Naive B cell (primary cell): ENCODE data around the gene UPF3B. TPM values are rescaled to one million over a fixed set of nuclear protein-coding genes. Genes with fewer than 3 reads are reported as not detected.
"Not testable (repeated sequence)": the region's sequence is repeated elsewhere in the genome, so short reads cannot be mapped to it uniquely, and the experiment has no call there.

ENCODE experiments used
- ATAC-seq, 2 donors: fragments of 150-1000 bp; cut with Tn5 transposase; 2 replicates each; pipeline ENCODE4 v1.10.0; 2021; ENCODE audit warnings: low read depth in 2 of 2, mild to moderate bottlenecking in 2 of 2, moderate library complexity in 2 of 2
- DNase-seq: peaks from one replicate; pipeline ENCODE4 v3.0.0; 2022
- H3K27ac Mint-ChIP-seq, 6 donors: one replicate each; pipeline ENCODE4 v1.8.0; 2020 to 2022; ENCODE audit warnings: mild to moderate bottlenecking in 6 of 6, mixed read lengths in 6 of 6, moderate library complexity in 5 of 6, inconsistent platforms in 2 of 6
- H3K27me3 Mint-ChIP-seq, 3 donors: one replicate each; pipeline ENCODE4 v1.8.0; 2021 to 2022; ENCODE audit warnings: mixed read lengths in 3 of 3, mild to moderate bottlenecking in 1 of 3
- H3K36me3 Mint-ChIP-seq, 2 donors: one replicate each; pipeline ENCODE4 v1.8.0; 2020 to 2022; ENCODE audit warnings: mixed read lengths in 2 of 2, inconsistent platforms in 1 of 2, mild to moderate bottlenecking in 1 of 2
- H3K4me1 Mint-ChIP-seq, 3 donors: one replicate each; pipeline ENCODE4 v1.8.0; 2020 to 2022; ENCODE audit warnings: mixed read lengths in 3 of 3, inconsistent platforms in 1 of 3, mild to moderate bottlenecking in 1 of 3, moderate library complexity in 1 of 3
- H3K4me3 Mint-ChIP-seq, 8 donors: one replicate each; pipeline ENCODE4 v1.8.0; 2020 to 2022; ENCODE audit warnings: mild to moderate bottlenecking in 8 of 8, mixed read lengths in 8 of 8, moderate library complexity in 8 of 8, inconsistent platforms in 2 of 8
- H3K9me3 Mint-ChIP-seq, 7 donors: one replicate each; pipeline ENCODE4 v1.8.0; 2020 to 2022; ENCODE audit warnings: mixed read lengths in 7 of 7, mild to moderate bottlenecking in 5 of 7, inconsistent platforms in 2 of 7, moderate library complexity in 1 of 7
- polyA plus RNA-seq, 6 donors: library from polyadenylated mRNA; unstranded; fragments of 300-500 nt; fragmentation: Illumina TruSeq; gene quantifications; one replicate each; pipeline ENCODE4 v1.2.3, GENCODE V29; 2021; ENCODE audit warnings: low read depth in 6 of 6

Gene UPF3B, protein sequence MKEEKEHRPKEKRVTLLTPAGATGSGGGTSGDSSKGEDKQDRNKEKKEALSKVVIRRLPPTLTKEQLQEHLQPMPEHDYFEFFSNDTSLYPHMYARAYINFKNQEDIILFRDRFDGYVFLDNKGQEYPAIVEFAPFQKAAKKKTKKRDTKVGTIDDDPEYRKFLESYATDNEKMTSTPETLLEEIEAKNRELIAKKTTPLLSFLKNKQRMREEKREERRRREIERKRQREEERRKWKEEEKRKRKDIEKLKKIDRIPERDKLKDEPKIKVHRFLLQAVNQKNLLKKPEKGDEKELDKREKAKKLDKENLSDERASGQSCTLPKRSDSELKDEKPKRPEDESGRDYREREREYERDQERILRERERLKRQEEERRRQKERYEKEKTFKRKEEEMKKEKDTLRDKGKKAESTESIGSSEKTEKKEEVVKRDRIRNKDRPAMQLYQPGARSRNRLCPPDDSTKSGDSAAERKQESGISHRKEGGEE
- polyA plus RNA-seq: 10 to 100 TPM in 4 of 6 donors, 1 to 10 TPM in 2; 5.8 to 18.6 (median 11.5) TPM

DNA sequence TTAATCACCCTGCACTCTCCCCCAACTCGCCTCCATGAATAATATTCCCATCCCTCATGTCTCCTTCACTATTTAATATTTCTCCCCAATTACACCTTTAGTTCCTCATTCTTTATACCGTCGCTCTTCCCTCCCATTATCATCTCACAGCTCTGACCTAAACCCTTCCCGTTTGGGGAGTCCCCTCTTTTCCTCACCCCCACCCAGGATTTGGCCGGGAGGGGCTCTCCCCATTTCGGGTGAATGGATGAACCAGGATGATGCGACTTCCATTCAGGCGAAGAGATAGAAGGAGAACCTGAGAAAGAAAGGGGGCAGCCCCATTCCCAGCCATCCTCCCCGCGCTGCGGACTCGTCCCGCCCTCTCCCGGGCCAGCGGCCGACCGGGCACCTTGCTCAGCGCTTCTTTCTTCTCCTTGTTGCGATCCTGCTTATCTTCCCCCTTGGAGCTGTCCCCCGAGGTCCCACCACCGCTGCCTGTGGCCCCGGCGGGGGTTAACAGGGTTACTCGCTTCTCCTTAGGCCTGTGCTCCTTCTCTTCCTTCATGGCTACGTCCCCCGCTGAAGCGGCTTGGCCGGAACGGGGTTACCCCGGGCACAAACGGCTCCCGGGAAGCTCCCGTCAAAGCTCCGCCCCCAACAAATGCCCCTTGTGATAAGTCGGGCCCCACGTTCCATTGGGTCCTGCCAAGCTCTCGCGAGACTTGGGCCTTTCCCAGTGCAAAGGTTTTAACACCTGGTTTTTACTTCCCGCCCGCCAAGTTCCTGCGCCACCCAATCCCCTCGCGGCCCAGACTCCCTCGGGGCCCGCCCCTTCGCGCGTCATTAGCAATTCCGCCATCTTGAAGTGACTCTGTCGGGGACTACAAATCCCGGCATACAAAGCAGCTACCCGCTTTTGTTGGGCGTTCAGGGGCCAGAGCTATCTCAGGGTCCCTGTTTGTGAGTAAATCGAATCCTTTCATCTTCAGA is at the start of gene UPF3B:
TSS of gene UPF3B (minus strand) at position 582 of the 972 bp plus-strand sequence. CDS start at position 547, 35 bp downstream.
- Mint-ChIP-seq H3K4me3 (peak within 1 kb of the TSS; percentile 96 to 100 (median 99)), H3K36me3 (peaks cover 0 to 8% of the 10 kb centered on the region in 2 donors), H3K27ac (peak within 1 kb of the TSS; percentile 96 to 100 (median 99)), H3K27me3 (no peaks in the 10 kb centered on the region), H3K4me1 (peaks cover 10 to 14% (median 11%) of the 10 kb centered on the region in 3 donors), H3K9me3 (peaks cover 0 to under 1% (median 0%) of the 10 kb centered on the region in 7 donors)
- ATAC-seq (peak; percentile 94 to 95), DNase-seq (peak; percentile 92)

DNA sequence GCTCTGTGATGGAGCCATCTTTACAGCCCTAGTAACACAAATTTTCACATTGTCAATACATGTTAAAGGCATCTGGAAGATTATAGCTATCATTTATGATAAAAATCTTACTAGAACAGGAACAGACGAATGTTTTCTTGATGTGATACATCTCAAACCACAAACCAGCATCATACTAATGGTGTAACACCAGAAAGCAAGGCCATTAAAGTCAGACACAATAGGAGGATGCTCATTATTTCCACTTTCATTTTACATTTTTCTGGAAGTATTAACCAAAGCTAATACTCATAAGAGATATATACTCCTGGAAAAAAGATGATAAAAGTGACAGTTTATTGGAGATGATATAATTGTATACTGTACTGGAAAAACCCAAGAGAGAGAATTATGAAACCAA is 48.2 kb upstream of the UPF3B start:
- DNase-seq (no peak), ATAC-seq (no peak)
- Mint-ChIP-seq H3K27ac (no peak overlapping the region), H3K4me1 (no peaks in the 10 kb centered on the region), H3K4me3 (no peak overlapping the region), H3K9me3 (peaks cover 0 to 2% (median 0%) of the 10 kb centered on the region in 7 donors), H3K36me3 (no peaks in the 10 kb centered on the region), H3K27me3 (no peaks in the 10 kb centered on the region)

DNA sequence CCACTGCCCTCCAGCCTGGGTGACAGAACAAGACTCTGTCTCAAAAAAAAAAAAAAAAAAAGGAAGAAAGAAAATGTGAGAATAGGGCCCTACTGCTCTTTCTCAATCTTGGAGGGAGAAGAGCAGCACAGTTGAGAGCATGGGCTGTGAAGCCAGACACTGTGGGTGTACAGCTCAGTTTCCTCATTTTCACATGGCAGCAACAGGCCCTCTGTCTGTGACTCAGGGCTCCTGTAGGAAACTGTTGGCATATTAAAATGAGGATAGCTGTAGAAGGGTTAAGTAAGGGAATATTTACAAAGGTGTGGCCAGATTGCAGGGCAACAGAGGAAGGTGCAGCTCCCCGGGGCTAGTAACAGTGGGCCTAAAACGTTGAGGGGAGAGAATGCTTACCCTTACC is 46.4 kb upstream of the UPF3B start:
- Mint-ChIP-seq H3K4me1 (no peaks in the 10 kb centered on the region), H3K4me3 (no peak overlapping the region), H3K36me3 (no peaks in the 10 kb centered on the region), H3K27ac (peak overlapping the region in 1 of 6 donors; percentile 77), H3K9me3 (peaks cover 0 to 2% (median 0%) of the 10 kb centered on the region in 7 donors), H3K27me3 (no peaks in the 10 kb centered on the region)
- no peak for ATAC-seq
- DNase-seq: no peak

DNA sequence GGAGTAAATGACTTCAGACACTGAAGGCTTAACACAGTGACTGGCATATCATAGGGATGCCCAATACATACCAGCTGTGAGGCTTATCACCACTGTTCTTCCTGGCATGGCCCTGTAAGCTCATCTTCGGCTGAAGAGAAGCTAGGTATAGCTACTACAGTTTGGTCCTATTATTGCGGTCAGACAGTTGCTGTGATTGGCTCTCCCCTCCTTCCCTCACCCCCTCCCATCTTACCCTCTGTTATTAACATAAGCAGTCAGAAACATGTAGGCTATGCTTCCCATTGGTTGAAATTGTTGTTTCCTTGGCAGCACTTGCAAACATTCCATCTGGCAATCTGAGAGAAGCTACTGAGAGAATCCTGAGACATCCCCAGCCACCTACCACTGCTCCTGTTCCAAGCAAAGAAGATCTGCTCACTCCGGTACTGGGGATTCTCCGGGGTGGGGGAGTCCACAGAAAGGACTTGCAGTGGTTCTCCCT is 43.1 kb upstream of the UPF3B start, which contains the start of gene AKAP14:
TSS of gene AKAP14 (plus strand) at position 51 of the 484 bp plus-strand sequence. CDS start 7,331 bp downstream, outside the sequence.
- H3K4me1 Mint-ChIP-seq: no peaks in the 10 kb centered on the region
- DNase-seq (no peak), ATAC-seq (no peak)
- no peaks in the 10 kb centered on the region for H3K27me3 Mint-ChIP-seq
- no peaks in the 10 kb centered on the region for H3K36me3 Mint-ChIP-seq
- no peak within 1 kb of the TSS for H3K27ac Mint-ChIP-seq
- no peaks in the 10 kb centered on the region for H3K9me3 Mint-ChIP-seq
- H3K4me3 Mint-ChIP-seq: no peak within 1 kb of the TSS

DNA sequence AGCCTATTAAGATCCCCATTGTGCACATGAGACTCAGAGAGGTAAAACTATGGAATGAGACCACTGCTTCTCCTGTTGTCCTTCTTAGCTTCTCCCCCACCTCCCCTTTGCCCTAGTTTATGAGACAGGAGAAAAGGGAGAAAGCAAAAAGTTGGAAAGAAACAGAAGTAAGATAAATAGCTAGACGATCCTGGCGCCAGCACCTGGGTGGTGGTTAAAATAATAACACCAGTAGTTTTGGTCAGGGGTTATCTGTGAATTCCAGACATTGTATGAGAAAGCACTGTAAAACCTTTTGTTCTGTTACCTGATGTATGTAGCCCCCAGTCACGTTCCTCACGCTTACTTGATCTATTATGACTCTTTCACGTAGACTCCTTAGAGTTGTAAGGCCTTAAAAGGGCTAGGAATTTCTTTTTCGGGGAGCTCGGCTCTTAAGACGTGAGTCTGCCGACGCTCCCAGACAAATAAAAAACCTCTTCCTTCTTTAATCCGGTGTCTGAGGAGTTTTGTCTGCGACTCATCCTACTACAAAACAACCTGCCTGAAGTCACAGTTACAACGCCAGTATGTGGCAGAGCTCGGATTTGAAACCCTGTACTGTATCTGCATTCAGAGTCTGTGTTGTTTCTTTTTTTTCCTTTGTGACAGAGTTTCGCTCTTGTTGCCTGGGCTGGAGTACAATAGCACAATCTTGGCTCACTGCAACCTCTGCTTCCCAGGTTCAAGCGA is 39.4 kb upstream of the UPF3B start:
- not testable (repeated sequence) for H3K27ac Mint-ChIP-seq, H3K9me3 Mint-ChIP-seq, DNase-seq, ATAC-seq, H3K27me3 Mint-ChIP-seq, H3K4me3 Mint-ChIP-seq, H3K4me1 Mint-ChIP-seq, H3K36me3 Mint-ChIP-seq

DNA sequence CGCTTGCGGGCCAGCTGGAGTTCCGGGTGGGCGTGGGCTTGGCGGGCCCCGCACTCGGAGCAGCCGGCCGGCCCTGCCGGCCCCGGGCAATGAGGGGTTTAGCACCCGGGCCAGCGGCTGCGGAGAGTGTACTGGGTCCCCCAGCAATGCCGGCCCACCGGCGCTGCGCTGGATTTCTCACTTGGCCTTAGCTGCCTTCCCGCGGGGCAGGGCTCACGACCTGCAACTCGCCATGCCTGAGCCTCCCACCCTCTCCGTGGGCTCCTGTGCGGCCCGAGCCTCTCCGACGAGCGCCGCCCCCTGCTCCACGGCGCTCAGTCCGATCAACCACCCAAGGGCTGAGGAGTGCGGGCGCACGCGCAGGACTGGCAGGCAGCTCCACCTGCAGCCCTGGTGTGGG is 37.9 kb upstream of the UPF3B start:
- ATAC-seq, H3K4me3 Mint-ChIP-seq, H3K27me3 Mint-ChIP-seq, DNase-seq, H3K27ac Mint-ChIP-seq, H3K36me3 Mint-ChIP-seq, H3K9me3 Mint-ChIP-seq: not testable (repeated sequence)
- peaks cover 6 to 10% (median 6%) of the 10 kb centered on the region in 3 donors for H3K4me1 Mint-ChIP-seq

DNA sequence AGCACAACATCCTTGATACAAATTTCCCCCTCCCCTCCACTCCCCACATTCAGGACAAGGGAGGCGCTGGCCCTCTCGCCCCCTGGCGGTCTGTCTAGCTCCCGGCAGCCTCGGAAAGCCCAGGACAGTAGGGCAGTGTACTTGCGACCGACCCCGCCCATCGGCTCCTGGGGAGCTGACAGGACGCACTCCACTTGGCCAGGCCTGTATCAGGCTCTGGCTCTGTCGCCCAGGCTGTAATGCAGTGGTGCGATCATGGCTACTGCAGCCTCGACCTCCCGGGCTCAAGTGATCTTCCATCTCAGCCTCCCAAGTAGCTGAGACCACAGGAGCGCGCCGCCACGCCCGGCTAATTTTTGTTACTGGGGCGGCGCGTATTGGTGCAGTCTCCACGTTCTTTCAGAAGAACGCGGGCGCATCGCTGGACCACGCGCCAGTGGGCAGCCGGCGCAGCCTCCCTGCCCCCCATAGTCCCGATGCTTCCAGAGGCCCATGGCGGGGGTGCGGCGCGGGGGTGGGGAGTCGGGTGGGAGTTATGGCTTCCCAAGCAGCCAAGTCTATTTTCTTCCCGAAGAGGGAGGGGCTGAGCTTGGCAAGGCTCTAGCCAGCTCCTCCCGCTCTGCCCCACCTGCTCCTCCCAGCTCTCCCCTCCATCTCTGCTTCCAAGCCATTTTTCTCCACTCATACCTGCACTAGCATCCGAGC is 35.1 kb upstream of the UPF3B start:
- no peaks in the 10 kb centered on the region for H3K36me3 Mint-ChIP-seq
- H3K4me3 Mint-ChIP-seq: peak overlapping the region in 7 of 8 donors; percentile 24 to 73 (median 56)
- DNase-seq: peak; percentile 45
- H3K27ac Mint-ChIP-seq: no peak overlapping the region
- no peaks in the 10 kb centered on the region for H3K9me3 Mint-ChIP-seq
- peak; percentile 80 to 92 for ATAC-seq
- H3K4me1 Mint-ChIP-seq: peaks cover 6 to 10% (median 6%) of the 10 kb centered on the region in 3 donors
- H3K27me3 Mint-ChIP-seq: no peaks in the 10 kb centered on the region

DNA sequence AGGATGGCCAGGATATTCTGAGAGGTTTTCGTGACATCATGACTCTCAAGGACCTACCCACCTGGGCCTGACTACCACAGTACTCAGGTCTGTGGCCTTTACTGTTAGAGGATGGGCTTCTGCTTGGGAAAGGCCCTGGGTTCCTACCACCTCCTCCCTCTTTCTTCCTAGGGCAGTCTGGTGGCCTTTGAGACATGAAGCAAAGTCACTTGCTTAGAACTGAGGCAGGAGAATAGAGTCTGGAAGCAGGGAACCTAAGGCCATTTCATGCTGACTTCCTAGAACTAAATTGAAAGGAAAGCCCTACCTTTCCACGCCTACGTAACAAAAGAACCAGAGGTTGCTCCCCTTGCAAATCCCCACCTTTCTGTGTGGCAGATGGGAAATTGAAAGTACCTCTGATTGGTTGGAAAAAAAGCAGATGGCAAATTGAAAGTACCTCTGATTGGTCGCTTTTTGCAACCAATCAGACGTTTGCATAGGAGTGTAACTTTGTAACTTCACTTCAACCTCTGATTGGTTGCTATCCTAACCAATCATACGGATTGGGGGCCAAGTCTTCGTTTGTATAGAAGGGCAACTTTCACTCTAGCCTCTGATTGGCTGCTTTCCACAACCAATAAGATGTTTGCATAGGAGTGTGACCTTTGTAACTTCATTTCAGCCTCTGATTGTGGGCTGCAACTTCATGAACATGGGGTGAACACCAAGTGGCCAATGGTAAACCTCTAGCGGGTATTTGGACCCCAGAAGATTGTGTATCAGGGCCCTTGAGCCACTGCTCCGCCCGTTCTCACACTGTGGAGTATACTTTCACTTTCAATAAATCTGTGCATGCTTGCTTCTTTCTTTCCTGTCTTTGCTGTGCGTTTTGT is 33.0 kb upstream of the UPF3B start:
- H3K27me3 Mint-ChIP-seq: no peaks in the 10 kb centered on the region
- H3K9me3 Mint-ChIP-seq: no peaks in the 10 kb centered on the region
- DNase-seq (no peak), ATAC-seq (no peak)
- H3K36me3 Mint-ChIP-seq: no peaks in the 10 kb centered on the region
- H3K4me3 Mint-ChIP-seq: peak overlapping the region in 1 of 8 donors; percentile 51
- peaks cover 6 to 14% (median 6%) of the 10 kb centered on the region in 3 donors for H3K4me1 Mint-ChIP-seq
- H3K27ac Mint-ChIP-seq: no peak overlapping the region

DNA sequence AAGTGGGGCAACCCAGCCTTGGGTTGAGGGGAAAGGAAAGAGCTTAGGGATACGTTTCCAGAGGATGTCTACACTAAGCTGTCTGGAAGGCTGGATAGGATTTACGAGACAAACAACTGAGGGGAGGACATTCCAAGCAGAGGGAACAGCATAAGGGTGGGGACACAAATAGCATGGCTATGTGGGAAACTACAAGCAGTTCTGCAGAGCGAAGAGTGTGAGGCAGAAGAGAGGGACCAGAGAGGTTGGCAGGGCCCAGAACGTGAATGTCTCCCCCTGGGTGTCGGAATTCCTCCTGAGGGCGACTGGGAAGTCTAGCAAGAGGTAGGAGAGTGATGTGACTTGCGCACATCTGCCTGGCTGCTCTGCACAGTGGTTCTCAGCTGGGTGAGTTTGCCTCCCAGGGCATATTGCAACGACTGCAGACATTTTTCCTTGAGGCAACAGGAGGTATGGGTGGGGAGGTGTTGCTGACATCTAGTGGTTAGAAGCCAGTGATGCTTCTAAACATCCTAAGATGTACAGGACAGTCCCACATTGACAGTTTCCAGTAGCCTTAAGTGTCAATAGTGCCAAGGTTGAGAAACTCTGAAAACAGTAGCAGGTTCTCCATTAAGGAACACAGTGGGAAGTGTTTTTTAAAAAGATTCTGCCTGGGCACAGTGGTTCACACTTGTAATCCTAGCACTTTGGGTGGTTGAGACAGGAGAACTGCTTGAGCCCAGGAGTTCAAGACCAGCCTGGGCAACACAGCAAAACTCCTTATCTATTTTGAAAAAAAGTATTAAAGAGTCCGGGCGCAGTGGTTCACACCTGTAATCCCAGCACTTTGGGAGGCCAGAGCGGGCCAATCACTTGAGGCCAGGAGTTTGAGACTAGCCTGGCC is 28.0 kb upstream of the UPF3B start:
- Mint-ChIP-seq H3K4me1 (peaks cover 0 to 12% (median 0%) of the 10 kb centered on the region in 3 donors), H3K4me3 (peak overlapping the region in 3 of 8 donors; percentile 19 to 80 (median 36)), H3K9me3 (no peaks in the 10 kb centered on the region), H3K27me3 (no peaks in the 10 kb centered on the region), H3K36me3 (no peaks in the 10 kb centered on the region), H3K27ac (peak overlapping the region in 2 of 6 donors; percentile 75 to 82)
- peak; percentile 20 for DNase-seq
- peak; percentile 81 to 83 for ATAC-seq

DNA sequence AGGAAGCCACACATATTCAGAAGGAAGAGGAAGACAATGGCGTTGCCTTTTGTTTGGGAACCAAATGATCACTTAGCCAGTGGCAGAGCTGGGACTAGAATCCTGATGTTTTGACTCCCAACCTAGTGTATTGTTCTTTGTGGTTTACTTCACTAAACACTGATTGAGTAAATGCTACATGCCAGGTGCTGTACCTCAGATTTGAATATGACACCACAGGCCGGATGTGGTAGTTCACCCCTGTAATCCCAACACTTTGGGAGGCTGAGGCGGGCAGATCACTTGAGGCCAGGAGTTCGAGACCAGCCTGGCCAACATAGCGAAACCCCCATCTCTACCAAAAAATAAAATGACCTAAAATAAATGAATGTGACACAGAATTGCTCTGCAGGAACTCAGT is 27.3 kb upstream of the UPF3B start:
- Mint-ChIP-seq H3K4me1 (peaks cover 0 to 12% (median 0%) of the 10 kb centered on the region in 3 donors), H3K27ac (peak overlapping the region in 1 of 6 donors; percentile 72), H3K36me3 (no peaks in the 10 kb centered on the region), H3K9me3 (no peaks in the 10 kb centered on the region), H3K27me3 (no peaks in the 10 kb centered on the region), H3K4me3 (peak overlapping the region in 1 of 8 donors; percentile 80)
- DNase-seq (no peak), ATAC-seq (peak in 1 of 2 donors; percentile 28)

DNA sequence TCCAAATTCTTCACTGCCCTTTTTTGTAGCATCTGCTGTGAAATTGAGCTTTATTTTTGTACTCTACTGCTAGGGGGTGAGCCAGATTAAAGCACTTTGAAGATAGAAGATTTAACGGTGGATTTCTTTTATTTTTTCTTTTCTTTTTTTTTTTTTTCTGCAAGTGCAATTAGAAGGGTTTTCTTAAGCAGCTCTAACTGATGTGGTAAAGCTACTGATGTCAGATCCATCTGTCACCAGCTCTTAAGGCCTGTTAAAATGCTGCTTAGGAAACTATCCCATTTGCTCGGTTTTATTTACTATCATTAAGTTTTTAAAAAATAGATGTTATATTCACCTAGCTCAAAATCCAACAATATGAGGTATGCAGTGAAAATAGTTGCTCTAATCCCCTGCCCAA is 26.0 kb upstream of the UPF3B start:
- DNase-seq (no peak), ATAC-seq (no peak)
- no peaks in the 10 kb centered on the region for H3K9me3 Mint-ChIP-seq
- H3K27me3 Mint-ChIP-seq: no peaks in the 10 kb centered on the region
- H3K4me3 Mint-ChIP-seq: no peak overlapping the region
- peaks cover 0 to 12% (median 0%) of the 10 kb centered on the region in 3 donors for H3K4me1 Mint-ChIP-seq
- peak overlapping the region in 1 of 6 donors; percentile 44 for H3K27ac Mint-ChIP-seq
- no peaks in the 10 kb centered on the region for H3K36me3 Mint-ChIP-seq
